ENCODE results near the gene ARHGAP27.
"Not testable (repeated sequence)": the region's sequence is repeated elsewhere in the genome, so short reads cannot be mapped to it uniquely, and the experiment has no call there.

- not testable (repeated sequence) for TF ChIP-seq YY1 (IDR thresholded peaks at IDR 0.05; ENCODE audit: insufficient read depth, insufficient read length); ZNF274 (IDR thresholded peaks at IDR 0.05; ENCODE audit: low read depth, low read length)
These were observed 11.6 kb upstream of the ARHGAP27 start for GRCh38 chr17:45444301-45444700.
